ENCODE data around the gene BMP7.

The BMP7 gene

GRCh38 chr20:57205606-57206219 lies 60.7 kb downstream of the BMP7 start:
- Histone ChIP-seq H3K27me3 (ENCODE audit: control insufficient read depth in 1 of 2, insufficient read depth in 2 of 2, low read length in 2 of 2) (no peaks in the 10 kb centered on the region), H3K4me1 (ENCODE audit: control insufficient read depth in 1 of 2, insufficient read depth in 2 of 2, low read length in 2 of 2) (peaks cover 9 to 11% of the 10 kb centered on the region in 2 donors), H3K27ac (ENCODE audit: low read depth, low read length) (no peak overlapping the region), H3K4me3 (ENCODE audit: low read depth in 1 of 2, low read length in 2 of 2) (no peak overlapping the region), H3K36me3 (ENCODE audit: control insufficient read depth in 1 of 2, insufficient read depth in 2 of 2, low read length in 2 of 2) (no peaks in the 10 kb centered on the region), H3K9ac (ENCODE audit: low read depth in 1 of 2, low read length in 2 of 2) (no peak overlapping the region), H3K9me3 (ENCODE audit: control insufficient read depth in 1 of 2, low read length in 2 of 2) (no peaks in the 10 kb centered on the region)

DNA sequence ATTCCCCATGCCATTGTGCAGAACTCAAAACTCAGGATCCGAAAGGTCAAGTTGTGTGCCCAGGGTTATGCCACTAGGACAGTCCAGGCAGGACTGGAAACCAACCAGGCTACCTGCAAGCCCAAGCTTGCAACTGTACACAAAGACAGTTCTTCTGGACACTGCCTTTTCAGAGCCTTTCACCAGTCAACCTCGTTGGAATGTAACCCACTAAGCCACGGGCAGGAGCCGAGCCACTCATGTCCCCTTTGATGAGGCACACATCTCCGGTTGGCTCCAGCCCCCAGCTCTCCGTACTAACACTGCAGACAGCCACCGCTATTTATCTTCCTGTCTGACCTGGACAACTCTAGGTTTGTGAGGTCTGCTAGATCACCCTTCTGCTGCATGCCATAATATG lies 62.5 kb downstream of the BMP7 start:
- Histone ChIP-seq H3K27me3 (ENCODE audit: control insufficient read depth in 1 of 2, insufficient read depth in 2 of 2, low read length in 2 of 2) (no peaks in the 10 kb centered on the region), H3K36me3 (ENCODE audit: control insufficient read depth in 1 of 2, insufficient read depth in 2 of 2, low read length in 2 of 2) (no peaks in the 10 kb centered on the region), H3K9ac (ENCODE audit: low read depth in 1 of 2, low read length in 2 of 2) (no peak overlapping the region), H3K27ac (ENCODE audit: low read depth, low read length) (no peak overlapping the region), H3K4me1 (ENCODE audit: control insufficient read depth in 1 of 2, insufficient read depth in 2 of 2, low read length in 2 of 2) (no peaks in the 10 kb centered on the region), H3K4me3 (ENCODE audit: low read depth in 1 of 2, low read length in 2 of 2) (no peak overlapping the region), H3K9me3 (ENCODE audit: control insufficient read depth in 1 of 2, low read length in 2 of 2) (no peaks in the 10 kb centered on the region)

- no peak overlapping the region for H3K4me3 ChIP-seq (ENCODE audit: low read depth in 1 of 2, low read length in 2 of 2)
- no peak overlapping the region for H3K9ac ChIP-seq (ENCODE audit: low read depth in 1 of 2, low read length in 2 of 2)
- no peaks in the 10 kb centered on the region for H3K4me1 ChIP-seq (ENCODE audit: control insufficient read depth in 1 of 2, insufficient read depth in 2 of 2, low read length in 2 of 2)
- H3K27ac ChIP-seq (ENCODE audit: low read depth, low read length) = no peak overlapping the region
- no peaks in the 10 kb centered on the region for H3K36me3 ChIP-seq (ENCODE audit: control insufficient read depth in 1 of 2, insufficient read depth in 2 of 2, low read length in 2 of 2)
- no peaks in the 10 kb centered on the region for H3K9me3 ChIP-seq (ENCODE audit: control insufficient read depth in 1 of 2, low read length in 2 of 2)
- no peaks in the 10 kb centered on the region for H3K27me3 ChIP-seq (ENCODE audit: control insufficient read depth in 1 of 2, insufficient read depth in 2 of 2, low read length in 2 of 2)
Observed at GRCh38 chr20:57203204-57203603, 63.2 kb downstream of the BMP7 start.

GRCh38 chr20:57202309-57202708 lies 64.1 kb downstream of the BMP7 start:
- Histone ChIP-seq H3K4me1 (ENCODE audit: control insufficient read depth in 1 of 2, insufficient read depth in 2 of 2, low read length in 2 of 2) (no peaks in the 10 kb centered on the region), H3K9me3 (ENCODE audit: control insufficient read depth in 1 of 2, low read length in 2 of 2) (no peaks in the 10 kb centered on the region)

GRCh38 chr20:57200882-57201695 lies 65.4 kb downstream of the BMP7 start:
- Histone ChIP-seq H3K4me1 (ENCODE audit: control insufficient read depth in 1 of 2, insufficient read depth in 2 of 2, low read length in 2 of 2) (no peaks in the 10 kb centered on the region), H3K27me3 (ENCODE audit: control insufficient read depth in 1 of 2, insufficient read depth in 2 of 2, low read length in 2 of 2) (no peaks in the 10 kb centered on the region), H3K9ac (ENCODE audit: low read depth in 1 of 2, low read length in 2 of 2) (no peak overlapping the region), H3K27ac (ENCODE audit: low read depth, low read length) (no peak overlapping the region), H3K36me3 (ENCODE audit: control insufficient read depth in 1 of 2, insufficient read depth in 2 of 2, low read length in 2 of 2) (no peaks in the 10 kb centered on the region), H3K9me3 (ENCODE audit: control insufficient read depth in 1 of 2, low read length in 2 of 2) (no peaks in the 10 kb centered on the region), H3K4me3 (ENCODE audit: low read depth in 1 of 2, low read length in 2 of 2) (no peak overlapping the region)

More at GRCh38 chr20:57202309-57202708, 64.1 kb downstream of the BMP7 start:
- H3K36me3 ChIP-seq (ENCODE audit: control insufficient read depth in 1 of 2, insufficient read depth in 2 of 2, low read length in 2 of 2) = no peaks in the 10 kb centered on the region
- no peak overlapping the region for H3K27ac ChIP-seq (ENCODE audit: low read depth, low read length)
- no peak overlapping the region for H3K4me3 ChIP-seq (ENCODE audit: low read depth in 1 of 2, low read length in 2 of 2)
- H3K27me3 ChIP-seq (ENCODE audit: control insufficient read depth in 1 of 2, insufficient read depth in 2 of 2, low read length in 2 of 2) = no peaks in the 10 kb centered on the region
- H3K9ac ChIP-seq (ENCODE audit: low read depth in 1 of 2, low read length in 2 of 2) = no peak overlapping the region

DNA sequence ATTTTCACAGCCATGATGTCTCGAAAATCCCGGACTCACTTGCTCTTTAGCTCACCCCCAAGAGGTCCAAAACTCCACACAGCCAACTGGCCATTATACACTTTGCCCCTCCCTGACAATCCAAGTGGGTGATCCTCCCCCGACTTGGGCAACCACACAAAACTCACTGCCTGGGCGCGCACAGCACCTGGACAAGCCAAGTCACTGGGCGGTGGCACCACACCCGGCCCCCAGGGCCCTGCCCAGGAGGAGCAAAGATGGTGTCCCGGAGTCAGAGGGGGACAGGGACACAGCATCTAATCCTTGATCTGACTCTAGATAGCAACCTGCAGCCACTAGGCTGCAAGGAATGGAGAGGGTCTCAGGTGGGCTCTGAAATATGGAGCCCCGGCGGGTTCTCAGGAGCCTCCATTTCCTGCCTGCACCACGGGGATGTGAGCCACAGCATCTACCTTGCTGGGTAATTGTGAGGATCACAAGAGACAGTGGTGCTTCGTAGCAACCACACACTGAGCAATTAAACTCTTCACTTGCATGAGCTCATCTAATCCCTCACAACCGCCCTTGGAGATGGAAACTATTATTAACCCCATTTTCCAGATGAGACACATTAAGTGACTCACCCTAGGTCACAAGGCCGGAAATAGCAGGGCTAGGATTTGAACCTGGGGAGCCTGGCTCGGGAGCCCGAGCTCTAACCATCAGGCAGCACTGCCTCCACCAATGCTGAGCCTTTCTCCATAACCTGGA lies 66.6 kb downstream of the BMP7 start:
- Histone ChIP-seq H3K27ac (ENCODE audit: low read depth, low read length) (no peak overlapping the region), H3K27me3 (ENCODE audit: control insufficient read depth in 1 of 2, insufficient read depth in 2 of 2, low read length in 2 of 2) (no peaks in the 10 kb centered on the region), H3K4me1 (ENCODE audit: control insufficient read depth in 1 of 2, insufficient read depth in 2 of 2, low read length in 2 of 2) (no peaks in the 10 kb centered on the region), H3K36me3 (ENCODE audit: control insufficient read depth in 1 of 2, insufficient read depth in 2 of 2, low read length in 2 of 2) (no peaks in the 10 kb centered on the region), H3K9ac (ENCODE audit: low read depth in 1 of 2, low read length in 2 of 2) (no peak overlapping the region), H3K9me3 (ENCODE audit: control insufficient read depth in 1 of 2, low read length in 2 of 2) (no peaks in the 10 kb centered on the region), H3K4me3 (ENCODE audit: low read depth in 1 of 2, low read length in 2 of 2) (no peak overlapping the region)

GRCh38 chr20:57198132-57199072 lies 68.0 kb downstream of the BMP7 start:
- Histone ChIP-seq H3K4me1 (ENCODE audit: control insufficient read depth in 1 of 2, insufficient read depth in 2 of 2, low read length in 2 of 2) (no peaks in the 10 kb centered on the region), H3K9me3 (ENCODE audit: control insufficient read depth in 1 of 2, low read length in 2 of 2) (no peaks in the 10 kb centered on the region), H3K36me3 (ENCODE audit: control insufficient read depth in 1 of 2, insufficient read depth in 2 of 2, low read length in 2 of 2) (no peaks in the 10 kb centered on the region), H3K27ac (ENCODE audit: low read depth, low read length) (no peak overlapping the region), H3K4me3 (ENCODE audit: low read depth in 1 of 2, low read length in 2 of 2) (no peak overlapping the region), H3K9ac (ENCODE audit: low read depth in 1 of 2, low read length in 2 of 2) (no peak overlapping the region), H3K27me3 (ENCODE audit: control insufficient read depth in 1 of 2, insufficient read depth in 2 of 2, low read length in 2 of 2) (no peaks in the 10 kb centered on the region)

GRCh38 chr20:57197352-57198131 lies 68.9 kb downstream of the BMP7 start:
- Histone ChIP-seq H3K27ac (ENCODE audit: low read depth, low read length) (no peak overlapping the region), H3K36me3 (ENCODE audit: control insufficient read depth in 1 of 2, insufficient read depth in 2 of 2, low read length in 2 of 2) (no peaks in the 10 kb centered on the region), H3K4me3 (ENCODE audit: low read depth in 1 of 2, low read length in 2 of 2) (no peak overlapping the region), H3K27me3 (ENCODE audit: control insufficient read depth in 1 of 2, insufficient read depth in 2 of 2, low read length in 2 of 2) (no peaks in the 10 kb centered on the region), H3K9me3 (ENCODE audit: control insufficient read depth in 1 of 2, low read length in 2 of 2) (no peaks in the 10 kb centered on the region), H3K9ac (ENCODE audit: low read depth in 1 of 2, low read length in 2 of 2) (no peak overlapping the region), H3K4me1 (ENCODE audit: control insufficient read depth in 1 of 2, insufficient read depth in 2 of 2, low read length in 2 of 2) (no peaks in the 10 kb centered on the region)

DNA sequence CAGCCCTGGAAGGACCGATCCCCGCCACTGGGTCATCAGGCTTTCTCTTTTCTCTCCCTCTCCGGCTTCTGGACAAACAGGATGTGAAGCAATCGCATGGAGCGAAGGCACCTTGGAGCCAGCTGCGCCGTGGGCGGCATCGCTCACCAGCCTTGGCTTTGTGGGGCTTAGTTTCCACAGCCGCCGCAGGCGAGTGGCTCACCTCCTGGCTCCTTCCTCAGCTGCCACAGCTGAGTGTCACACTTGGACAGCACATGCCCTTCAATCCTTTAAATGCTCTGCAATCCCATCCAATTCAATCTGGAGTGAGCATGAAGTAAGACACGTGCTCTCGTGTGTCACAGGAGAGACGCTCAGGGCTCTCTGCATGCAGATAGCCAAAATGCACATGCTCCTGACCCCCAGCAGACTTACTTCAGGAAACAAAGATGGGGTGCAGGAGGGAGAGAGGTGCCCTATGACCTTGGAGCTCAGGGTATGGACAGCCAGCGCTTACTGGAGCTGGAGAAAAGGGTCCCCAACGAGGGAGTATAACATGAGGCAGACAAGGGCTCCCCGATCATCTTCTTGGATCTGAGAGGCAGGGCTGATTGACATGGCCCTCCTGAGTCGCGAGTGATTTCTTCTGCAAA lies 70.9 kb downstream of the BMP7 start:
- Histone ChIP-seq H3K4me1 (ENCODE audit: control insufficient read depth in 1 of 2, insufficient read depth in 2 of 2, low read length in 2 of 2) (no peaks in the 10 kb centered on the region), H3K9me3 (ENCODE audit: control insufficient read depth in 1 of 2, low read length in 2 of 2) (no peaks in the 10 kb centered on the region), H3K4me3 (ENCODE audit: low read depth in 1 of 2, low read length in 2 of 2) (no peak overlapping the region), H3K36me3 (ENCODE audit: control insufficient read depth in 1 of 2, insufficient read depth in 2 of 2, low read length in 2 of 2) (no peaks in the 10 kb centered on the region), H3K9ac (ENCODE audit: low read depth in 1 of 2, low read length in 2 of 2) (no peak overlapping the region), H3K27ac (ENCODE audit: low read depth, low read length) (no peak overlapping the region), H3K27me3 (ENCODE audit: control insufficient read depth in 1 of 2, insufficient read depth in 2 of 2, low read length in 2 of 2) (no peaks in the 10 kb centered on the region)

All from duodenal mucosa (tissue), 2 donors.